ENCODE data around the gene HHAT. TPM values are rescaled to one million over a fixed set of nuclear protein-coding genes. Genes with fewer than 3 reads are reported as not detected.

The HHAT gene
- polyA plus RNA-seq, 1 experiment = 4.8 TPM

- POLR2A ChIA-PET = no interaction called here
- H3K9me3 ChIP-seq (ENCODE audit: control insufficient read depth, insufficient read depth, low read length) = no peaks in the 10 kb centered on the region
- no peak for DNase-seq (ENCODE audit: low read depth, low spot score)
- H3K4me3 ChIP-seq (ENCODE audit: low read depth, low read length) = no peak overlapping the region
- H3K27ac ChIP-seq (ENCODE audit: low read depth, low read length) = no peak overlapping the region
- CTCF ChIA-PET = interaction anchor here (1.2 to 9.4 kb wide), 2 partner anchors 9 to 33 kb away, joined by 5 to 176 read pairs; no protein-coding TSS in a partner anchor
- TF ChIP-seq CTCF (IDR thresholded peaks at IDR 0.05; ENCODE audit: low read depth, low read length) = no peak
- H3K27me3 ChIP-seq (ENCODE audit: control insufficient read depth, insufficient read depth, low read length) = peaks cover 3% of the 10 kb centered on the region
Measured at GRCh38 chr1:210366767-210367166, 38.1 kb downstream of the HHAT start.

GRCh38 chr1:210367566-210367965, 38.9 kb downstream of the HHAT start:
- ChIA-PET POLR2A (no interaction called here), CTCF (interaction anchor here (1.2 to 9.4 kb wide), 2 partner anchors 8 to 32 kb away, joined by 5 to 176 read pairs; no protein-coding TSS in a partner anchor)
- TF ChIP-seq CTCF (IDR thresholded peaks at IDR 0.05; ENCODE audit: low read depth, low read length) = no peak
- no peak overlapping the region for H3K27ac ChIP-seq (ENCODE audit: low read depth, low read length)
- peaks cover 3% of the 10 kb centered on the region for H3K27me3 ChIP-seq (ENCODE audit: control insufficient read depth, insufficient read depth, low read length)
- no peaks in the 10 kb centered on the region for H3K9me3 ChIP-seq (ENCODE audit: control insufficient read depth, insufficient read depth, low read length)
- DNase-seq (ENCODE audit: low read depth, low spot score) = no peak
- no peak overlapping the region for H3K4me3 ChIP-seq (ENCODE audit: low read depth, low read length)

- no peak for DNase-seq (ENCODE audit: low read depth, low spot score)
- ChIA-PET POLR2A (interaction anchor here (0.6 kb wide), 2 partner anchors 9 to 220 kb away, joined by 3 to 5 read pairs; no protein-coding TSS in a partner anchor), CTCF (interaction anchor here (0.6 to 2.1 kb wide), 5 partner anchors 9 to 800 kb away, joined by 4 to 16 read pairs (median 6); no protein-coding TSS in a partner anchor)
- no peak for TF ChIP-seq CTCF (IDR thresholded peaks at IDR 0.05; ENCODE audit: low read depth, low read length)
- H3K9me3 ChIP-seq (ENCODE audit: control insufficient read depth, insufficient read depth, low read length) = no peaks in the 10 kb centered on the region
- no peak overlapping the region for H3K27ac ChIP-seq (ENCODE audit: low read depth, low read length)
- no peak overlapping the region for H3K4me3 ChIP-seq (ENCODE audit: low read depth, low read length)
- no peaks in the 10 kb centered on the region for H3K27me3 ChIP-seq (ENCODE audit: control insufficient read depth, insufficient read depth, low read length)
Measured at GRCh38 chr1:210369425-210369824, 40.7 kb downstream of the HHAT start.

GRCh38 chr1:210371916-210372315, 43.2 kb downstream of the HHAT start:
- TF ChIP-seq CTCF (IDR thresholded peaks at IDR 0.05; ENCODE audit: low read depth, low read length) = no peak
- Histone ChIP-seq H3K4me3 (ENCODE audit: low read depth, low read length) (no peak overlapping the region), H3K27me3 (ENCODE audit: control insufficient read depth, insufficient read depth, low read length) (no peaks in the 10 kb centered on the region), H3K27ac (ENCODE audit: low read depth, low read length) (no peak overlapping the region), H3K9me3 (ENCODE audit: control insufficient read depth, insufficient read depth, low read length) (no peaks in the 10 kb centered on the region)
- CTCF ChIA-PET = interaction anchor here (0.8 to 9.5 kb wide), 3 partner anchors 9 to 228 kb away, joined by 3 to 176 read pairs (median 3); no protein-coding TSS in a partner anchor
- POLR2A ChIA-PET = interaction anchor here (1.0 kb wide), 1 partner anchor 22 kb away, joined by 3 read pairs; no protein-coding TSS in a partner anchor
- no peak for DNase-seq (ENCODE audit: low read depth, low spot score)

- no peaks in the 10 kb centered on the region for H3K9me3 ChIP-seq (ENCODE audit: control insufficient read depth, insufficient read depth, low read length)
- H3K27me3 ChIP-seq (ENCODE audit: control insufficient read depth, insufficient read depth, low read length) = no peaks in the 10 kb centered on the region
- CTCF ChIA-PET = interaction anchor here (0.8 to 9.5 kb wide), 2 partner anchors 10 to 29 kb away, joined by 3 to 176 read pairs; no protein-coding TSS in a partner anchor
- DNase-seq (ENCODE audit: low read depth, low spot score) = no peak
- no peak overlapping the region for H3K27ac ChIP-seq (ENCODE audit: low read depth, low read length)
- POLR2A ChIA-PET = interaction anchor here (1.0 kb wide), 1 partner anchor 21 kb away, joined by 3 read pairs; no protein-coding TSS in a partner anchor
- TF ChIP-seq CTCF (IDR thresholded peaks at IDR 0.05; ENCODE audit: low read depth, low read length) = no peak
- H3K4me3 ChIP-seq (ENCODE audit: low read depth, low read length) = no peak overlapping the region
Measured at GRCh38 chr1:210372491-210372890, 43.8 kb downstream of the HHAT start.
